Small intestine (tissue), 7 donors: ENCODE measurements around the gene TNKS2. TPM values are rescaled to one million over a fixed set of nuclear protein-coding genes. Genes with fewer than 3 reads are reported as not detected.

ENCODE experiments used
- DNase-seq, 2 donors: peaks; one replicate each; pipeline versions ENCODE4 v3.0.0 to v3.0.0-alpha.2; 2013
- FAIRE-seq: peaks from 2 replicates; lab custom pipeline; 2012; peaks lifted over from hg19 to GRCh38; lab: Jason Lieb, UNC
- H3K27ac ChIP-seq, 3 donors: one replicate each; pipeline ENCODE4 v1.5.1; 2013; ENCODE audit warnings: low read length in 2 of 3, mild to moderate bottlenecking in 2 of 3, control low read depth in 1 of 3, inconsistent platforms in 1 of 3, low read depth in 1 of 3, moderate library complexity in 1 of 3
- H3K27me3 ChIP-seq, 3 donors: one replicate each; pipeline ENCODE4 v1.6.1; 2013; ENCODE audit warnings: low read length in 3 of 3, inconsistent platforms in 1 of 3; ENCODE audit not compliant: control insufficient read depth in 3 of 3, insufficient read depth in 3 of 3
- H3K36me3 ChIP-seq, 3 donors: one replicate each; pipeline ENCODE4 v1.6.1; 2013; ENCODE audit warnings: low read length in 3 of 3, inconsistent platforms in 1 of 3, low read depth in 1 of 3, mild to moderate bottlenecking in 1 of 3, moderate library complexity in 1 of 3; ENCODE audit not compliant: control insufficient read depth in 3 of 3, insufficient read depth in 2 of 3
- H3K4me1 ChIP-seq, 3 donors: one replicate each; pipeline ENCODE4 v1.6.1; 2013; ENCODE audit warnings: low read length in 2 of 3, inconsistent platforms in 1 of 3, low read depth in 1 of 3, mild to moderate bottlenecking in 1 of 3, moderate library complexity in 1 of 3; ENCODE audit not compliant: control insufficient read depth in 3 of 3, insufficient read depth in 2 of 3
- H3K4me3 ChIP-seq, 3 donors: one replicate each; pipeline ENCODE4 v1.5.1; 2013; ENCODE audit warnings: low read length in 3 of 3, control low read depth in 1 of 3, inconsistent platforms in 1 of 3, low read depth in 1 of 3, mild to moderate bottlenecking in 1 of 3, moderate library complexity in 1 of 3
- H3K9me3 ChIP-seq, 2 donors: one replicate each; pipeline ENCODE4 v1.6.1; 2013; ENCODE audit warnings: low read depth in 1 of 2, low read length in 1 of 2; ENCODE audit not compliant: control insufficient read depth in 2 of 2, insufficient read depth in 1 of 2
- WGBS, 3 donors: extraction: QIAGEN DNeasy Blood & Tissue Kit; methylation state at CpG; one replicate each; pipeline ENCODE4 v1.1.7; 2013; 5-methylcytosine and 5-hydroxymethylcytosine counted together
- polyA plus RNA-seq, 4 donors: library from polyadenylated mRNA; stranded (reverse) in 3 of 4; unstranded in 1 of 4; fragments of 200-250 nt in 3 of 4; fragments of 120-200 nt in 1 of 4; gene quantifications; one replicate each; pipeline versions ENCODE4 v1.2.1 to v1.2.3, GENCODE V29; 2013
- donor health status: healthy with polysubstance abuse.
- donor health status: control.
- donor health status: control.
- donor health status: Bipolar disorder and iron deficiency.
- donor health status: healthy.

The TNKS2 gene
- polyA plus RNA-seq, 4 donors: 9.2 to 30.0 (median 10.2) TPM

- FAIRE-seq (no peak), DNase-seq (no peak)
- H3K4me3 ChIP-seq: no peak overlapping the region
- no peak overlapping the region for H3K27ac ChIP-seq
- WGBS, 3 donors: 87 to 91% (median 88%) methylated on average over 7 of the region's 7 CpGs
- H3K9me3 ChIP-seq: no peaks in the 10 kb centered on the region
- no peaks in the 10 kb centered on the region for H3K36me3 ChIP-seq
- H3K27me3 ChIP-seq: no peaks in the 10 kb centered on the region
- H3K4me1 ChIP-seq: no peaks in the 10 kb centered on the region
Observed at GRCh38 chr10:91766676-91767075, 31.6 kb upstream of the TNKS2 start.

GRCh38 chr10:91768123-91768522 lies 30.1 kb upstream of the TNKS2 start:
- Histone ChIP-seq H3K4me3 (no peak overlapping the region), H3K4me1 (no peaks in the 10 kb centered on the region), H3K36me3 (no peaks in the 10 kb centered on the region), H3K9me3 (no peaks in the 10 kb centered on the region), H3K27me3 (no peaks in the 10 kb centered on the region), H3K27ac (no peak overlapping the region)
- 88 to 90% (median 89%) methylated on average over 3 of the region's 3 CpGs for WGBS, 3 donors
- FAIRE-seq (no peak), DNase-seq (no peak)

- no peaks in the 10 kb centered on the region for H3K4me1 ChIP-seq
- no peaks in the 10 kb centered on the region for H3K9me3 ChIP-seq
- no peak overlapping the region for H3K27ac ChIP-seq
- DNase-seq (no peak), FAIRE-seq (no peak)
- 44 to 62% (median 50%) methylated on average over 1 of the region's 1 CpG for WGBS, 3 donors
- H3K36me3 ChIP-seq: no peaks in the 10 kb centered on the region
- H3K27me3 ChIP-seq: peaks cover 0 to 3% (median 0%) of the 10 kb centered on the region in 3 donors
- no peak overlapping the region for H3K4me3 ChIP-seq
Observed at GRCh38 chr10:91771907-91772306, 26.3 kb upstream of the TNKS2 start.

- H3K27ac ChIP-seq: no peak overlapping the region
- DNase-seq (no peak), FAIRE-seq (no peak)
- no peaks in the 10 kb centered on the region for H3K9me3 ChIP-seq
- no peak overlapping the region for H3K4me3 ChIP-seq
- no peaks in the 10 kb centered on the region for H3K36me3 ChIP-seq
- H3K27me3 ChIP-seq: peaks cover 0 to 3% (median 0%) of the 10 kb centered on the region in 3 donors
- H3K4me1 ChIP-seq: no peaks in the 10 kb centered on the region
- WGBS, 3 donors: 92 to 93% (median 93%) methylated on average over 2 of the region's 2 CpGs
Observed at GRCh38 chr10:91772461-91772860, 25.8 kb upstream of the TNKS2 start.

- no peaks in the 10 kb centered on the region for H3K4me1 ChIP-seq
- FAIRE-seq (no peak), DNase-seq (no peak)
- no peak overlapping the region for H3K27ac ChIP-seq
- 82 to 91% (median 85%) methylated on average over 1 of the region's 1 CpG for WGBS, 3 donors
- H3K27me3 ChIP-seq: peaks cover 0 to 3% (median 0%) of the 10 kb centered on the region in 3 donors
- no peaks in the 10 kb centered on the region for H3K9me3 ChIP-seq
- no peaks in the 10 kb centered on the region for H3K36me3 ChIP-seq
- no peak overlapping the region for H3K4me3 ChIP-seq
Observed at GRCh38 chr10:91772869-91773268, 25.4 kb upstream of the TNKS2 start.

- Histone ChIP-seq H3K27me3 (peaks cover 0 to 3% (median 0%) of the 10 kb centered on the region in 3 donors), H3K36me3 (no peaks in the 10 kb centered on the region), H3K9me3 (no peaks in the 10 kb centered on the region), H3K27ac (no peak overlapping the region), H3K4me1 (no peaks in the 10 kb centered on the region), H3K4me3 (no peak overlapping the region)
- no peak for DNase-seq
- WGBS, 3 donors: 88 to 96% (median 88%) methylated on average over 2 of the region's 2 CpGs
- no peak for FAIRE-seq
Observed at GRCh38 chr10:91774571-91774970, 23.7 kb upstream of the TNKS2 start.

- H3K4me3 ChIP-seq: no peak overlapping the region
- no peaks in the 10 kb centered on the region for H3K4me1 ChIP-seq
- peaks cover 0 to 3% (median 0%) of the 10 kb centered on the region in 3 donors for H3K27me3 ChIP-seq
- FAIRE-seq (no peak), DNase-seq (no peak)
- H3K9me3 ChIP-seq: no peaks in the 10 kb centered on the region
- H3K36me3 ChIP-seq: no peaks in the 10 kb centered on the region
- no peak overlapping the region for H3K27ac ChIP-seq
- WGBS, 3 donors: 78 to 90% (median 89%) methylated on average over 2 of the region's 2 CpGs
Observed at GRCh38 chr10:91775731-91776130, 22.5 kb upstream of the TNKS2 start.

- no peaks in the 10 kb centered on the region for H3K9me3 ChIP-seq
- no peaks in the 10 kb centered on the region for H3K4me1 ChIP-seq
- no peaks in the 10 kb centered on the region for H3K36me3 ChIP-seq
- no peak overlapping the region for H3K4me3 ChIP-seq
- no peak for DNase-seq
- H3K27me3 ChIP-seq: peaks cover 0 to 3% (median 0%) of the 10 kb centered on the region in 3 donors
- no peak for FAIRE-seq
- 87 to 91% (median 87%) methylated on average over 3 of the region's 3 CpGs for WGBS, 3 donors
- H3K27ac ChIP-seq: no peak overlapping the region
Observed at GRCh38 chr10:91776266-91776665, 22.0 kb upstream of the TNKS2 start.

GRCh38 chr10:91778485-91778884 lies 19.7 kb upstream of the TNKS2 start:
- no peak overlapping the region for H3K4me3 ChIP-seq
- H3K36me3 ChIP-seq: no peaks in the 10 kb centered on the region
- no peaks in the 10 kb centered on the region for H3K9me3 ChIP-seq
- DNase-seq: no peak
- H3K27me3 ChIP-seq: peaks cover 0 to 3% (median 0%) of the 10 kb centered on the region in 3 donors
- no peak for FAIRE-seq
- no peaks in the 10 kb centered on the region for H3K4me1 ChIP-seq
- WGBS, 3 donors: 96 to 98% (median 96%) methylated on average over 1 of the region's 1 CpG
- H3K27ac ChIP-seq: no peak overlapping the region
